ENCODE data around the gene RRAS2.

Gene RRAS2

DNA sequence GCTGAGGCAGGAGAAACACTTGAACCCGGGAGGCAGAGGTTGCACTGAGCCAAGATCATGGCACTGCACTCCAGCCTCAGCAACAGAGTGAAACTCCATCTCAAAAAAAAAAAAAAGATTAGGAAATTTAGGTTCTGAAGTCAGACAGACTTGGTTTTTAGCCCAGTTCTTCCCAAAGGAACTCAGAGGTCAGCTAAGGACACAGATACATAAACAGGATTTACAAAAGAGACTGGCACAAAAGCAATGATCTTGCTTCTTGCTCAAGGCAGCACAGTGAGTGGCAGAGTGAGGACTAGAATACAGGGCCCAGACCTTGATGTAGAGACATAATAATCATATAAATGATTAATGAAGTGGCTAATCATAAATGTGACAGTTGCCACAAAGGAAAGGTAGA is 25.4 kb upstream of the RRAS2 start:
- WGBS, 2 donors (ENCODE audit: extremely low coverage in 2 of 2, insufficient read length in 2 of 2, insufficient replicate concordance in 1 of 2): no CpG with 5 or more reads among the region's 1 CpG
- no peak overlapping the region for H2BK12ac ChIP-seq (ENCODE audit: low read length)
- no peak overlapping the region for H3K4me3 ChIP-seq (ENCODE audit: low read length in 2 of 2)
- no peak overlapping the region for H3K27ac ChIP-seq (replicated peaks; ENCODE audit: low read length)
- H4K8ac ChIP-seq (ENCODE audit: low read depth, low read length): no peak overlapping the region
- H3K4ac ChIP-seq (ENCODE audit: low read length): no peak overlapping the region
- H2AFZ ChIP-seq (ENCODE audit: low read length): no peak overlapping the region
- H3K4me2 ChIP-seq (ENCODE audit: insufficient read depth, low read length, poor library complexity, severe bottlenecking): no peak overlapping the region
- peaks cover 6 to 8% of the 10 kb centered on the region in 2 donors for H3K4me1 ChIP-seq (ENCODE audit: control insufficient read depth in 2 of 2, insufficient read depth in 1 of 2, low read depth in 1 of 2, low read length in 2 of 2)
- H3K14ac ChIP-seq (ENCODE audit: low read length): no peak overlapping the region
- no peak overlapping the region for H2BK120ac ChIP-seq (ENCODE audit: low read depth, low read length)
- no peak overlapping the region for H3K23ac ChIP-seq (ENCODE audit: low read depth, low read length, poor library complexity)
- H3K27me3 ChIP-seq (ENCODE audit: control insufficient read depth in 3 of 3, insufficient read depth in 3 of 3, low read depth in 1 of 3, low read length in 3 of 3): peaks cover 0 to 81% (median 15%) of the 10 kb centered on the region in 3 experiments
- H3K79me1 ChIP-seq (ENCODE audit: low read depth, low read length): no peaks in the 10 kb centered on the region
- no peak overlapping the region for H3K9ac ChIP-seq (ENCODE audit: low read depth, low read length, poor library complexity)
- no peak overlapping the region for H2BK5ac ChIP-seq (ENCODE audit: low read length)
- H3K18ac ChIP-seq (ENCODE audit: low read length): no peak overlapping the region
- H4K91ac ChIP-seq (ENCODE audit: low read depth, low read length, poor library complexity): no peak overlapping the region
- H3K9me3 ChIP-seq (replicated peaks in 1 of 2; ENCODE audit: control insufficient read depth in 2 of 2, insufficient read depth in 1 of 2, low read depth in 1 of 2, low read length in 2 of 2): no peaks in the 10 kb centered on the region
- H2BK15ac ChIP-seq (ENCODE audit: low read length): no peak overlapping the region
- H2AK5ac ChIP-seq (ENCODE audit: low read depth, low read length): no peak overlapping the region
- DNase-seq (ENCODE audit: low spot score): no peak
- no peaks in the 10 kb centered on the region for H3K36me3 ChIP-seq (replicated peaks in 1 of 2; ENCODE audit: control insufficient read depth in 2 of 2, insufficient read depth in 2 of 2, low read length in 2 of 2)

GRCh38 chr11:14381968-14382367 is 23.0 kb upstream of the RRAS2 start:
- Histone ChIP-seq H3K4me1 (ENCODE audit: control insufficient read depth in 2 of 2, insufficient read depth in 1 of 2, low read depth in 1 of 2, low read length in 2 of 2) (peaks cover 3 to 6% of the 10 kb centered on the region in 2 donors), H2BK120ac (ENCODE audit: low read depth, low read length) (no peak overlapping the region), H2BK12ac (ENCODE audit: low read length) (no peak overlapping the region), H3K14ac (ENCODE audit: low read length) (no peak overlapping the region), H3K4me3 (ENCODE audit: low read length in 2 of 2) (no peak overlapping the region), H4K8ac (ENCODE audit: low read depth, low read length) (no peak overlapping the region), H3K9ac (ENCODE audit: low read depth, low read length, poor library complexity) (no peak overlapping the region), H3K9me3 (replicated peaks in 1 of 2; ENCODE audit: control insufficient read depth in 2 of 2, insufficient read depth in 1 of 2, low read depth in 1 of 2, low read length in 2 of 2) (peaks cover 0 to 2% of the 10 kb centered on the region in 2 donors), H3K79me1 (ENCODE audit: low read depth, low read length) (no peaks in the 10 kb centered on the region), H2BK5ac (ENCODE audit: low read length) (no peak overlapping the region), H3K27me3 (ENCODE audit: control insufficient read depth in 3 of 3, insufficient read depth in 3 of 3, low read depth in 1 of 3, low read length in 3 of 3) (peaks cover 0 to 81% (median 17%) of the 10 kb centered on the region in 3 experiments), H3K4me2 (ENCODE audit: insufficient read depth, low read length, poor library complexity, severe bottlenecking) (no peak overlapping the region), H3K4ac (ENCODE audit: low read length) (no peak overlapping the region), H3K27ac (replicated peaks; ENCODE audit: low read length) (no peak overlapping the region), H2BK15ac (ENCODE audit: low read length) (no peak overlapping the region), H2AFZ (ENCODE audit: low read length) (no peak overlapping the region), H3K36me3 (replicated peaks in 1 of 2; ENCODE audit: control insufficient read depth in 2 of 2, insufficient read depth in 2 of 2, low read length in 2 of 2) (no peaks in the 10 kb centered on the region), H4K91ac (ENCODE audit: low read depth, low read length, poor library complexity) (no peak overlapping the region), H2AK5ac (ENCODE audit: low read depth, low read length) (no peak overlapping the region), H3K23ac (ENCODE audit: low read depth, low read length, poor library complexity) (no peak overlapping the region), H3K18ac (ENCODE audit: low read length) (no peak overlapping the region)
- no CpG with 5 or more reads among the region's 4 CpGs for WGBS, 2 donors (ENCODE audit: extremely low coverage in 2 of 2, insufficient read length in 2 of 2, insufficient replicate concordance in 1 of 2)
- no peak for DNase-seq (ENCODE audit: low spot score)

- Histone ChIP-seq H3K14ac (ENCODE audit: low read length) (no peak overlapping the region), H2BK15ac (ENCODE audit: low read length) (peak overlapping the region; percentile 61), H4K91ac (ENCODE audit: low read depth, low read length, poor library complexity) (no peak overlapping the region), H3K4ac (ENCODE audit: low read length) (no peak overlapping the region), H3K79me1 (ENCODE audit: low read depth, low read length) (no peaks in the 10 kb centered on the region), H3K4me2 (ENCODE audit: insufficient read depth, low read length, poor library complexity, severe bottlenecking) (peak overlapping the region; percentile 95), H3K23ac (ENCODE audit: low read depth, low read length, poor library complexity) (peak overlapping the region; percentile 56), H2AK5ac (ENCODE audit: low read depth, low read length) (no peak overlapping the region), H3K27ac (replicated peaks; ENCODE audit: low read length) (no peak overlapping the region), H3K27me3 (ENCODE audit: control insufficient read depth in 3 of 3, insufficient read depth in 3 of 3, low read depth in 1 of 3, low read length in 3 of 3) (peaks cover 0 to 86% (median 17%) of the 10 kb centered on the region in 3 experiments), H4K8ac (ENCODE audit: low read depth, low read length) (no peak overlapping the region), H2AFZ (ENCODE audit: low read length) (peak overlapping the region; percentile 91), H3K18ac (ENCODE audit: low read length) (peak overlapping the region; percentile 91), H3K9ac (ENCODE audit: low read depth, low read length, poor library complexity) (peak overlapping the region; percentile 83), H2BK120ac (ENCODE audit: low read depth, low read length) (no peak overlapping the region), H3K9me3 (replicated peaks in 1 of 2; ENCODE audit: control insufficient read depth in 2 of 2, insufficient read depth in 1 of 2, low read depth in 1 of 2, low read length in 2 of 2) (peaks cover 2 to 3% of the 10 kb centered on the region in 2 donors), H3K4me3 (ENCODE audit: low read length in 2 of 2) (peak overlapping the region; percentile 34 to 75), H3K36me3 (replicated peaks in 1 of 2; ENCODE audit: control insufficient read depth in 2 of 2, insufficient read depth in 2 of 2, low read length in 2 of 2) (no peaks in the 10 kb centered on the region), H3K4me1 (ENCODE audit: control insufficient read depth in 2 of 2, insufficient read depth in 1 of 2, low read depth in 1 of 2, low read length in 2 of 2) (no peaks in the 10 kb centered on the region), H2BK5ac (ENCODE audit: low read length) (no peak overlapping the region), H2BK12ac (ENCODE audit: low read length) (no peak overlapping the region)
- peak; percentile 42 for DNase-seq (ENCODE audit: low spot score)
- no CpG with 5 or more reads among the region's 54 CpGs for WGBS, 2 donors (ENCODE audit: extremely low coverage in 2 of 2, insufficient read length in 2 of 2, insufficient replicate concordance in 1 of 2)
These were observed 22.1 kb upstream of the RRAS2 start for GRCh38 chr11:14380947-14381561.

DNA sequence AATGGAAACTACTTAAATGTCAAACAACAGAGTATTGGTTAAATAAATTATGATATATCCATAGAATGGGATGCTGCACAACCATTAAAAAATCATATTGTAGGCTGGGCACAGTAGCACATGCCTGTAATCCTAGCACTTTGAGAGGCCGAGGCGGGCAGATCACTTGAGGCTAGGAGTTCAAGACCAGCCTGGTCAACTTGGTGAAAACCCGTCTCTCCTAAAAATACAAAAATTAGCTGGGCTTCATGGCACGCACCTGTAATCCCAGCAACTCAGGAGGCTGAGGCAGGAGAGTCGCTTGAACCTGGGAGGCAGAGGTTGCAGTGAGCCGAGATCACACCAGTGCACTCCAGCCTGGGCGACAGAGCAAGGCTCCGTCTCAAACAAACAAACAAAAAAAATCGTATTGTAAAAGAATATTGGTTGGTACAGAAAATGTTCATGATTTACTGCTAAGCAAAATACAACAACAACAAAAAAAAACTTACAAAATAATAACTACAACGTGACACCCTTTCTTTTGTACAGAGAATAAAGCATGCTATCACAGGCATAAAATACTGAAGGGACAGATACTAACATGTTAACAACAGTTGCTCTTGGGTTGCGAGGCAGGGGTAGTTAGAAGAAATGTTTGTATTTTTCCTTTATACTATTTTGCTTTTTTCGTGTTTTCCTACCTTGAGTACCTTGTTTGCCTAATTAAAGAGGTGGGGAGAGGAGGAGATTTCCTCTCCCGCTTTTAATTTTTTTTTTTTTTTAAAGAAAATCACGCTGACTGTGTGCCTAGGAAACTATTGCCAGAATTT is 21.3 kb upstream of the RRAS2 start:
- peak overlapping the region; percentile 95 for H3K4me2 ChIP-seq (ENCODE audit: insufficient read depth, low read length, poor library complexity, severe bottlenecking)
- no peak overlapping the region for H3K27ac ChIP-seq (replicated peaks; ENCODE audit: low read length)
- no peak overlapping the region for H2BK5ac ChIP-seq (ENCODE audit: low read length)
- H2BK12ac ChIP-seq (ENCODE audit: low read length): no peak overlapping the region
- H3K23ac ChIP-seq (ENCODE audit: low read depth, low read length, poor library complexity): no peak overlapping the region
- no peak overlapping the region for H2BK15ac ChIP-seq (ENCODE audit: low read length)
- H3K79me1 ChIP-seq (ENCODE audit: low read depth, low read length): no peaks in the 10 kb centered on the region
- no peak overlapping the region for H3K9ac ChIP-seq (ENCODE audit: low read depth, low read length, poor library complexity)
- WGBS, 2 donors (ENCODE audit: extremely low coverage in 2 of 2, insufficient read length in 2 of 2, insufficient replicate concordance in 1 of 2): no CpG with 5 or more reads among the region's 14 CpGs
- peaks cover 2 to 3% of the 10 kb centered on the region in 2 donors for H3K9me3 ChIP-seq (replicated peaks in 1 of 2; ENCODE audit: control insufficient read depth in 2 of 2, insufficient read depth in 1 of 2, low read depth in 1 of 2, low read length in 2 of 2)
- H3K18ac ChIP-seq (ENCODE audit: low read length): no peak overlapping the region
- H4K8ac ChIP-seq (ENCODE audit: low read depth, low read length): no peak overlapping the region
- H3K14ac ChIP-seq (ENCODE audit: low read length): no peak overlapping the region
- H3K36me3 ChIP-seq (replicated peaks in 1 of 2; ENCODE audit: control insufficient read depth in 2 of 2, insufficient read depth in 2 of 2, low read length in 2 of 2): no peaks in the 10 kb centered on the region
- DNase-seq (ENCODE audit: low spot score): no peak
- no peak overlapping the region for H3K4me3 ChIP-seq (ENCODE audit: low read length in 2 of 2)
- H2AK5ac ChIP-seq (ENCODE audit: low read depth, low read length): no peak overlapping the region
- H2AFZ ChIP-seq (ENCODE audit: low read length): peak overlapping the region; percentile 91
- no peak overlapping the region for H2BK120ac ChIP-seq (ENCODE audit: low read depth, low read length)
- peaks cover 0 to 82% (median 17%) of the 10 kb centered on the region in 3 experiments for H3K27me3 ChIP-seq (ENCODE audit: control insufficient read depth in 3 of 3, insufficient read depth in 3 of 3, low read depth in 1 of 3, low read length in 3 of 3)
- H4K91ac ChIP-seq (ENCODE audit: low read depth, low read length, poor library complexity): no peak overlapping the region
- H3K4me1 ChIP-seq (ENCODE audit: control insufficient read depth in 2 of 2, insufficient read depth in 1 of 2, low read depth in 1 of 2, low read length in 2 of 2): no peaks in the 10 kb centered on the region
- no peak overlapping the region for H3K4ac ChIP-seq (ENCODE audit: low read length)

Data from neuronal stem cell (in vitro differentiated cells).